Islet precursor cell (in vitro differentiated cells): ENCODE data around the gene RRP15.

ENCODE experiments used
- DNase-seq: peaks from one replicate; pipeline ENCODE4 v3.0.0-alpha.2; 2018

Gene RRP15

DNA sequence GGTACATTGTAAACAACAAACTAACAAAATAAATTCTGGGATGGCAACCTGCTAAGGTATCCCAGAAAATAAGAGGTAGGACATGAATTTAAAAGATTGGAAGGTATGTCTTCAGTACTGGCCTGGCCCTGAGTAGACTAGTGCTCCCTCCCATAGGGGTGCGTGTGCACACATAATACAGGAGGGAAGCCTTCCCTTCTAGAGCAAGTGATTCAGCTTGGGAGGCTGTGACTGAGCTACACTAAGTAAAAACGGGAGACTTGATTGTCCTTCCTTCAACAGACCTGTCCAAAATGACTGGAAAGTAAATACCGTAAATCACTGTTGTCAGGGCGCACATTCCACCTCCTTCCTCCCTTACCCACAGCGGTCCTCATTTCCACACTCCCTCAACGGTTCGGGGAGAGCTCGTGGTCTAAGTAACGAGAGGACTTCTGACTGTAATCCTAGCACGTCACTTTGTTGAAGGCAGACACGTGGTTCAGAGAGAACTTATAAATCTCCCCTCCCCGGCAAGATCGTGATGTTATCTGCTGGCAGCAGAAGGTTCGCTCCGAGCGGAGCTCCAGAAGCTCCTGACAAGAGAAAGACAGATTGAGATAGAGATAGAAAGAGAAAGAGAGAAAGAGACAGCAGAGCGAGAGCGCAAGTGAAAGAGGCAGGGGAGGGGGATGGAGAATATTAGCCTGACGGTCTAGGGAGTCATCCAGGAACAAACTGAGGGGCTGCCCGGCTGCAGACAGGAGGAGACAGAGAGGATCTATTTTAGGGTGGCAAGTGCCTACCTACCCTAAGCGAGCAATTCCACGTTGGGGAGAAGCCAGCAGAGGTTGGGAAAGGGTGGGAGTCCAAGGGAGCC lies 60.0 kb downstream of the RRP15 start, which contains the start of gene TGFB2:
Gene TGFB2 (plus strand): TSS at position 523 of the 859 bp plus-strand sequence. CDS start 1,366 bp downstream, outside the sequence.
- peak; percentile 89 for DNase-seq

DNA sequence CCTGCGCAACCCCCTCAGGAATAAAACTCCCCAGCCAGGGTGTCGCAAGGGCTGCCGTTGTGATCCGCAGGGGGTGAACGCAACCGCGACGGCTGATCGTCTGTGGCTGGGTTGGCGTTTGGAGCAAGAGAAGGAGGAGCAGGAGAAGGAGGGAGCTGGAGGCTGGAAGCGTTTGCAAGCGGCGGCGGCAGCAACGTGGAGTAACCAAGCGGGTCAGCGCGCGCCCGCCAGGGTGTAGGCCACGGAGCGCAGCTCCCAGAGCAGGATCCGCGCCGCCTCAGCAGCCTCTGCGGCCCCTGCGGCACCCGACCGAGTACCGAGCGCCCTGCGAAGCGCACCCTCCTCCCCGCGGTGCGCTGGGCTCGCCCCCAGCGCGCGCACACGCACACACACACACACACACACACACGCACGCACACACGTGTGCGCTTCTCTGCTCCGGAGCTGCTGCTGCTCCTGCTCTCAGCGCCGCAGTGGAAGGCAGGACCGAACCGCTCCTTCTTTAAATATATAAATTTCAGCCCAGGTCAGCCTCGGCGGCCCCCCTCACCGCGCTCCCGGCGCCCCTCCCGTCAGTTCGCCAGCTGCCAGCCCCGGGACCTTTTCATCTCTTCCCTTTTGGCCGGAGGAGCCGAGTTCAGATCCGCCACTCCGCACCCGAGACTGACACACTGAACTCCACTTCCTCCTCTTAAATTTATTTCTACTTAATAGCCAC lies 60.7 kb downstream of the RRP15 start:
- peak; percentile 86 for DNase-seq

DNA sequence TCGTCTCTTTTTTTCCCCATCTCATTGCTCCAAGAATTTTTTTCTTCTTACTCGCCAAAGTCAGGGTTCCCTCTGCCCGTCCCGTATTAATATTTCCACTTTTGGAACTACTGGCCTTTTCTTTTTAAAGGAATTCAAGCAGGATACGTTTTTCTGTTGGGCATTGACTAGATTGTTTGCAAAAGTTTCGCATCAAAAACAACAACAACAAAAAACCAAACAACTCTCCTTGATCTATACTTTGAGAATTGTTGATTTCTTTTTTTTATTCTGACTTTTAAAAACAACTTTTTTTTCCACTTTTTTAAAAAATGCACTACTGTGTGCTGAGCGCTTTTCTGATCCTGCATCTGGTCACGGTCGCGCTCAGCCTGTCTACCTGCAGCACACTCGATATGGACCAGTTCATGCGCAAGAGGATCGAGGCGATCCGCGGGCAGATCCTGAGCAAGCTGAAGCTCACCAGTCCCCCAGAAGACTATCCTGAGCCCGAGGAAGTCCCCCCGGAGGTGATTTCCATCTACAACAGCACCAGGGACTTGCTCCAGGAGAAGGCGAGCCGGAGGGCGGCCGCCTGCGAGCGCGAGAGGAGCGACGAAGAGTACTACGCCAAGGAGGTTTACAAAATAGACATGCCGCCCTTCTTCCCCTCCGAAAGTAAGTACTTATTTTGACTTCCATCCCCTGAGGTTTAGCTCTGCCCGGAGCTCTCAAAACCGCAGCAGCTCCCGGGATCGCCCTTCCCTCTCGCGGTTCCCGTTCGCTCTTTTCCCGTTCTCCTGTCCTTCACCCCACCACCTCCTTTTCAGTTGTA lies 61.5 kb downstream of the RRP15 start:
- peak; percentile 67 for DNase-seq

DNA sequence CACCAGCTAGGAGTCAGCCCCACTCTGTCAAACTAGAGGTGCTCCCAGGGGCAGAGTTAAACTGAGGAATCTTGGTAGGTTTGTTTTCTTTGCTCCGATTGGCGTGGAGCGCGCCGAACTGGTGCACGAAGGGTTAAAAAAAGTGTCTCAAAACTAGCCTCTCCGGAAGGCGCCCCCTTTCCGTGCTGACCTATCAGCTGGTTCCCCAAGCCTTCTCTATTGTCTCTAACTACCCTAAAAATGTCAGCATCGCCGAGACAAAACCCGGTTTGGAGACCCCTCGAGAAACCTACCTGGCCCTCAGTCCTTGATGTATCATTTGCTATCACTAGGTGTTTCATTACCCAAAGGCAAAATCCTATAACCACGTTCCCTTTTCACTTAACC lies 62.2 kb downstream of the RRP15 start:
- no peak for DNase-seq

DNA sequence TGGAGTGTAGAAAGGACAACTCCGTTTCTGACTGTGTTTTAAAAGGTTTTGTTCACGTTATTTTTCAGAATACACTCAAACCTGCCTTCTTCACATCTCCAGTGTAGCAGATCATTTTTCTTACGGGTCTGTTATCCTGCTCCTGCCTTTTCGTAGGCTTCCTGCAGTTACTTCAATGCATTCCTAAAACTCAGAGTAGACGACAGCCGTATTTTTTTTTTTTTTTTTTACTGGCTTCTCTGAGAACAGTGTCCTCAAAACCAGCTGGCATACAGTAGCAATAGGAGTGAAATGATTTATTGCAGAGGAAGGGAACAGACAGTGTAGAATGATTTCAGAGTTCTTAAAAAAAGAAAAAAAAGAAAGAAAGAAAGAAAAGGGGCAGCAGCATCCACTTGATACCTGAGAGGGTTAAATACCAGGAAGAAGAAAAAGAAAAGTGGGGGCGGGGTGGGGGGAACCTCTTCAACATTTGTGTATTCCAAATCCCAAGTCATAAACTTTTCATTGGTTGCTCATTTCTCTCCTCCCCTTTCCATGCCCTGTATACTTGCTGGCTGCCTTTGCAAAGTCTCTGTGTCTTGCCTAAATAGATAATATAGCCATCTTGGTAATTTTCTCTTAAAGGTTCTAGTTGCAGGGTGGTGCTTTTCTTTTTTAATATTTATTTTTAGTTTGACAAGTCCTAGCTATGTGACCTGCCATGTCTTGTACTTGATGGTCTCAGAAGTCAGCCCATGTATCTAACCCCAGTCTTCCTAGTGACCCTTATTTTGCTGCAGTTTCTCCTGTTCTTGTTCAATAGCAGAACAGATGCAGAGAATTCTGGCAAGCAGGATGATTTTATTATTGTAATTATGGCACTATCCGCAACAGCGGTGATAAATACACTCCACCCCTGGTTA lies 62.9 kb downstream of the RRP15 start:
- no peak for DNase-seq

DNA sequence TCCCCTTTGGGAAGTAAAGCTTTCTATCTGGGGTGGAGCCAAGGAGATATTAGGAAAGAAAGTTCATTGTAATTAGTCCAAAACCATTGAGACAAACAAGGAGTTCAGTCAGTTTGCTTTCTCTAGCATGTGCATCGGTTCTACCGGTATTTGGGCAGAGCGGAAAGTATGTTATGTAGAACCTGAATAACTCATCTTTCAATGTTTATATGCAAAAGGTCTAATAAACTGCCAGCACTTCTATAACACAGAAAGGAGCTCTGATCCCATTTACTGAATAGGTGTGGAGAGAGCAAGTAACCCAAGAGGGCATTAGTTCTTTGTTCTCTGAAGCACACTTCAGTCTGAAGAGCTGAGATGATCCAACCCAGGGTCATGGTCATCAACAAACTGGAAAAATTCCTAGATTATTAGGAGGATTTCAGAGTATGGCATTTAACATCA lies 63.6 kb downstream of the RRP15 start:
- no peak for DNase-seq

DNA sequence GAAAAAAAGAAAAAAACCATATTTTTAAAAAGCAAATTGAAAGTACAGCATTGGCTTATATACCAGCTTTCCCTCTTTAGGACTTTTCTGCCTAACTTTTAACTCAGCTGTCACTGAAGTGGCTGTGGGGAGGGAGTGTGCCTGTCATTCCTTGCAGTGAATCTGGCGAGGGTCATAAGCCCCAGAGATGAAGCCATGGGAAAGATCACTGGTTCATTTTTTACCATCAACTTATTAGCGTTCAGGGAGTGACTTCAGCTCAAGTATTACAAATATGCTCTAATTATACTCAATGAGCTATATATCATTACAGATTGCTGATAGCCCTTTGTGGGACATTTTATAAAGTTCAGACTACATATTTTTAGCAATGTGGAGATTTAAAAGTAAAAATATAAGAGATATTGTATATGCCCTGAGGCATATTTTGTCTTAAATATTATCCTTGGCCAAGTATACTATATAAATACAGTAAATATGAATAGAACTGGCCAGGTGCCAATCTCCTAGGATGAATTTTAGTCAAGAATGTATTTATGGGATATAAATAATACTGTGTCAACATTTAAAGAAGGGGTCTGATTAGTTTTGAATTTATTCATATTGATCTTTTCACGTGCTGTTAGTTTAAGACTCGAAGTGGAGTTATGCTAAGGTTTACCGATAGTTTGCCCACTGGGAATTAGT lies 64.4 kb downstream of the RRP15 start:
- DNase-seq = no peak

DNA sequence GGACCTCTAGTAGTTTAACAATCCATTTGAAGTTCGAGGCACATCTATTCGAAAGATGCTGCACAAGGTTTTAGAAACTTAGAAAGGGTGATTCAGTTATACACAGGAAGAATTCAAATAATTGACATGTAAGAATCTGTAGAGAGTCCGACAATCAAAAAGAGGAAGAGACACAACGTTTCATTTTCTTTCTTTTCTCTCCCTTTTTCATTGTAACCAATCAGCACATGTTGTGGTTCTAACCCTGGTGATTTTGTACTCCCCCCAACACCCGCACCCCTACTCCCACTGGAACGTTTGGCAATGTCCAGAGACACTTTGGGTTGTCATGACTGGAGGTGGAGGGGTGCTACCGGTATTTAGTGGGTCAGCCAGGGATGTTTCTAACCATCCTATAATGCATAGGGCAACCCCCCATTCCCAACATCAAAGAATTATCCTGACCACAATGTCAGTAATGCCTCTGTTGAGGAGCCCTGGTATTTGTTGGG lies 65.0 kb downstream of the RRP15 start:
- no peak for DNase-seq

DNA sequence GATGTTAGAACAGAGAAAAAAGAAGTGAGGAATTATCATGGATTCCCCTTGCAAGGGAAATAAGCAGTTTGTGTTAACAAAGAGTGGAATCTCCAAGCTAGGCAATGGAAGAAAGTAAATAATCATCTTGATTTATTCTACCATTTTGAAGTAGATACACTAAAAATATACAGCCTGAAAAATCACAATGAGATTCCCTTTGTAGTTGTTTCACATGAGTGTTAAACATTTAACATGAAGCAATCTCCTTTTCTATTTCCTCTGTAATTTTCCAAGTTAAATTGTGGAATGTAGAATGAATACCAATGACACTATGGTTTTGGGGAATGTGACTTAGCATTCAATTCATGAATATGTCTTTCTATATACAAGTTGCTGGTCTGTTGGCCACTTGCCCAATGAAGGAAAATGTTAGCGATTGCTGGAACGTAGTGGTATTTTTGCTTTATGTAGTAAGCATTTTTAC lies 65.7 kb downstream of the RRP15 start:
- no peak for DNase-seq

DNA sequence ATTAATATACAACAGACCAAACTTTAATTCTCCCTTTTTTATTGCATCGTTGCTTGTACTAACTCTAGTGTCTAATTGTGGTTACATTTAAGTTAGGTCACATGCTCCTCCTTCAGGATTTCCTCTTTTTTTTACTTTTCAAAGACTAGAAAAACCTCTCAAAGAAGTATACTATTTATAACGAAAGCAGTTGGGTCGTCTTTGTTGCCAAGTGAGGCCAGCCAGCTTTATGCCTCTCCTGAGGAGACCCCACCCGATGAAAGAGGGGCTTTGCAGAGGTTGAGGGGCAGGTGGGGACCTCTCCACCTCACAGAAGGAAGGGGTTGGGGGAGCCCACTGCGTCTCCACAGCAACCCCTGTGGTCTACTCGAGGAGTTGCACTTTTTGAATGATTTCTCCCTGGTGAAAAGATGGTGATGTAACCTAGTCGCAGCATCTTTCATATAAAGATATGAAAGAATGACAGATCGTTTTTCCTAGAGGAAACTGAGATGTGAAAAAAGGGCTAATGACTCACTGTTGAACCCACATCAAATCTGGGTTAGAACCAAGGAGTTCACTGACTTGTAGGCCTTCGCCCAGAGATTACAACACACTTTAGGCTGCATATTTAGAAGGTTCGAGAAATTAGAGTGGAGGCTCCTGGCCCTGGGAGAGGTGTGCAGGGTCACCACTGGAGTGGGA lies 66.4 kb downstream of the RRP15 start:
- DNase-seq = no peak

DNA sequence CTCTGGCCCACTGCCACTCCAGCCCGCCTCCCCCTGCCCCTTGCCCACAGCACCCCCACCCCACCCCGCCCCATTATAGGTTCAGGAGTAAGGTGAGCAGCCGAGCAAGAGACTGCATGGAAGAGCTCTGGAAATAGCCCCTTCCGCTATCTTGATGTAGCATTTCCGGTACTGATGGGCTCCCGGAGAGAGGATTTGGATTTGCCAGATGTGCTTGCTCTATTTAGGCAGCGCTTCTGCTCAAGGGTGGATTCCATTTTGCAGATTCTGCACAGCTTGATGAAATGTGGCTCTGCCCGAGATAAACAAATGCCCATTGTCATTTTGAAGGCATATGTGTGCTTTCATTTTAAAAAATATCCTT lies 67.0 kb downstream of the RRP15 start:
- DNase-seq = no peak

DNA sequence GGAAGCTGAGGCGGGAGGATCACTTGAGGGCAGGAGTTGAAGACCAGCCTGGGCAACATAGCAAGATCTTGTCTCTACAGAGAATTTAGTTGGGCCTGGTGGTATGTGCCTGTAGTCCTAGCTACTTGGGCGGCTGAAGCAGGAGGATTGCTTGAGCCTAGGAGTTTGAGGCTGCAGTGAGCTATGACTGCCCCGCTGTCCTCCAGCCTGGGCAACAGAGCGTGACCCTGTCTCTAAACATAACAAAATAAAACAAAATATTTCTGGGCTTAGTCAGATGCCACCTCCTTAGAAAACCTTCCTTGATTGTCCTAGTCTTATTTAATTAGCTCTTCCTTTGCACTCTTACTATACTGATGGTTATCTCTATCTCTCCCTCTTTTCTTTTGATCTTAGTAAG lies 68.6 kb downstream of the RRP15 start:
- no peak for DNase-seq

DNA sequence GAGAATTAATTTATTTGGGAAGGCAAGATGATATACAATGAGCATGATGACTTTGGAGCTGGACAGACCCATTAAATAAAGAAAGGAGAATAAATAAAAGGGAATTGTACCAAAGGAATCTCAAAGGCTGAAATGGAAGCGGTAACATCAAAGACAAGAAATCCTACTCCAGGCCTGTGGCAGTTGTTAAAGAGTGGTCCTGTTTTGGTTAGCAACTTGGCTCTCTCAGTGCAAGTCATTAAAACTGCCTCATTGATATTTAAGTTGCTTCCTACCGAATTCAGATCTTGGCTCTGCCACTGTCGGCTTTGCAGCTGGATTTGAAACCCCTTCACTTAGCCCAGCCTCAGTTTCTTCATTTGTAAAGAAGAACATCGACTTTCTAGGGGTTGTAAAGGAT lies 70.2 kb downstream of the RRP15 start:
- DNase-seq = no peak

DNA sequence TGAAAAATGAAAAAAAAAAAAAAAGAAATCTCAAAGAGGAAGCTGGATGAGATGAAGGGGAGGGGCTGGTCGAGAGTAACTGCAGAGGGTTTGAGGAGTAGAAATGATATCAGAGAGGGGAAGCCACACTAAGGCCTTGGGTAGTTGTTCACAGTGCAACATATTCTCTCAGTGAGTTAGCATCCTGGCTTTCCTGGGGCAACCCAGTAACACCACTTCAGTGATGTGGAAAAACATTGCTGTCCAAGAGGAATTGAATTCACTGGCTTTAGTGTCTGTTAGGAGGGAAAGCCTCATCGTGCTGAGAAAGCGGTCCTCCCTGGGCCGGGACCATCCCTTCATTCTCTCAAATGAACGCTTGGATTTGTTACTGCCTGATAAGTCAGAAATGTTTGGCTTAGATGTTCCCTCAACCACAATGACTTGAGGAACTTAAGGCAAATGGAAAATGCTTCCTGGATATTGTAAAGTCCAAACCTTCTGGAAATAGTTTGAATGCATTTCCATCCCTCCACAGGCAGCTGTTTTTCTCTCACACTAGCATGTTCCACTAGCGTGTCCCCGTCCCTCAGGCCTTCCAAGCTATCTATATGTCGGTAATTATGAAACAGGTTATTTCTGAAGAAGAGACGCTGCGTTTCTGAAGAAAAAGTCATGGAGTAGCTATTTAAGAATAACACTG lies 72.3 kb downstream of the RRP15 start:
- DNase-seq = no peak

DNA sequence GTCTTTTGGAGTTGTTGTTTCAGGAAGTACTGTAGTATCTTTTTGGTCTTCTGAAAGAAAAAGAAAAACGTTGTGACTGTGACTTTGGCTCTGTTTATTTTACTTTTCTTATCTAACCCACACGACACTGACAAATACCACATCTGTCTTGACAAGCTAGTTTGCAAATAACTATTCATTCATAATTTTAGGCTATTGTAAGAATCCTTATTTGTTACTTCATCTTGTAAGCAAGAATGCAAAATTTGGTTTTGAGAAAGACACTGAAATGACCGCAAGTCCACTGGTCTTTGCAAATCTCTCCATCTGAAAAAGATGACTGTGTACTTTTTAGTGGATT lies 72.8 kb downstream of the RRP15 start:
- DNase-seq = no peak

DNA sequence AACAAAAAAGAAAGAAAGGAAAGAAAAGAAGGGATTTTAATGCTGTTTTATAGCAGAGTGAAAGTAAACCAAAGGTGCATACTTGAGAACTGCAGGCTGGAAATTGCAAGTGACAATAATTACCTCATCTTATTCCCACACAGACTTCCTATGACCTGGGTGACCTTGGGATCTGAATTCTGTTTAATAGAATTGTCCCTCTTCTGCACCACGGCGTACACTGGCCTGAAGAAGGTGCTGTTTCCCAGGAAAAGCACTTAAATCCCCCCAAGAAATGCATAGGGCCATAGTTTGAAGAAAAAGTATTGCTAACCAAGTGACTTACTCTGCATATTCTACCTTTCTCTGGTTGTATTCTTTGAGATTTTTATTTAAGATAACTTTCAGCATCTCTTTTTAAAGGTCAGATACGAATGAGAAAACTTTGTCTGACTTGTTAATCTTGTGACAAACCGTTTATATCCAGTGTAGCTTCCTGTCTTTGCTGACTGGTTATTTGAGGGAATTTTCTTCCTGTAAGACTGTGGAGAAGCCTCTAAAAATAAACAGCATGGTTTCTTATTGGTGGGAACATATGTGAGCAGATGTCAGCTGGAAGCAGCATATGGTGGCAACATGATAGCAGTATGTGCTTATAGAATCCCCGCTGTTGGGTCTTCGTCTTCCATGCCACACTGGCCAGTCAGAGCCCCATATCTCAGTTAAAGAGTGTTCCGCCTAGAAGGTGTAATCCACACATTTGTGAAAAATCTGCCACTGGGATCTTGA lies 76.4 kb downstream of the RRP15 start:
- no peak for DNase-seq

DNA sequence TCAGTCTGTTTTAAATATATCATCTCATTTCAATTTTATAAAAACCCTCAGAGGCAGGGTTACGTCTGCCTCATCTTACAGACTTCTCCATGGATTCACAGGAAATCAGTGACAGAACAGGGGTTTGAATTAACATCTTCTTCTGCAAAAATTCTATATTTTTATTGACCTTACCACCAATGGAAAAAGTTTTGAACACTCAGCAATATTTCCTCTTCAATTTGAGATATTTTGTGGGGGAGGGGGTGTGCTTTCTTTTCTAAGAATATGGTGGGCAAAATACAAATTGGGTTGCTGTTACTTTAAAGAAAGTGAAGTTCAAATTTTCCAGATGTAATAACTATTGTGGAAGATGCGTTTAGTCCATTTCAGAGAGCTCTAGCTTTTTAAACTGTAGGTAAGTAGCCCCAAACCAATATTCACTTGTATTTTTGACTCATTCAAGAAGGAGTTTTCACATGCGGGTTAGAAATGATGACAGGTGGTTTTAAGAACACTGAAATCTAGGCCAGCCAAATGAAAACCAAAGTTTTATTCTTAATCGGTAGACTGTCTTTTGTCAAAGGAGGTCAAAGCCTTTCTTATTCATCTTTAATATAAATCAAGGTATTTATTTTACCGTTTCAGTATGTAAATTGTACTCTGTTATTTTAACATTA lies 77.5 kb downstream of the RRP15 start:
- no peak for DNase-seq

DNA sequence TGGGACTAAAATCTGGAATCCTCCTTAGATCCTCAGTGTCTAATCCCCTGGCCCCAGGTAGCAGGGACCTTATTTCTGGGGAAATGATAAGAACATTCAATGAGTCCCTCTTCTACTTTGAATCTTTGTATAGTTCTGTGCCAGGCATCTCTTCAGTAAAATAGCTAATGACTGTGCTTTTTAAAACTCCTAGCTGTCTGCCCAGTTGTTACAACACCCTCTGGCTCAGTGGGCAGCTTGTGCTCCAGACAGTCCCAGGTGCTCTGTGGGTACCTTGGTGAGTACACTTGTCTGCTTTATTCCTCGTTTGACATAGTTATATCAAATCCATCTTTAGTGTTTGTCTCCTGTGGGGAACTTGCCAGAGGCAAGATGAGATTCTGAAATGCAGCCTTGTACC lies 78.0 kb downstream of the RRP15 start:
- no peak for DNase-seq
